ENCODE data around the gene OR4F6. TPM values are rescaled to one million over a fixed set of nuclear protein-coding genes. Genes with fewer than 3 reads are reported as not detected.

The OR4F6 gene, protein sequence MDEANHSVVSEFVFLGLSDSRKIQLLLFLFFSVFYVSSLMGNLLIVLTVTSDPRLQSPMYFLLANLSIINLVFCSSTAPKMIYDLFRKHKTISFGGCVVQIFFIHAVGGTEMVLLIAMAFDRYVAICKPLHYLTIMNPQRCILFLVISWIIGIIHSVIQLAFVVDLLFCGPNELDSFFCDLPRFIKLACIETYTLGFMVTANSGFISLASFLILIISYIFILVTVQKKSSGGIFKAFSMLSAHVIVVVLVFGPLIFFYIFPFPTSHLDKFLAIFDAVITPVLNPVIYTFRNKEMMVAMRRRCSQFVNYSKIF
- total RNA-seq (2011; cell fraction: chromatin; rRNA removed; ENCODE audit: low replicate concordance): not detected in 2 replicates
- not detected in 2 replicates for total RNA-seq (2011; cell fraction: nucleolus; rRNA removed)
- total RNA-seq (2011; cell fraction: nucleoplasm; rRNA removed): not detected in 2 replicates
- not detected in 2 replicates for total RNA-seq (2014; rRNA removed)
- total RNA-seq (2014; rRNA removed; fragmentation: Illumina TruSeq; extraction: Trizol): not detected in 2 replicates
- total RNA-seq (2015; rRNA removed; fragmentation: Illumina TruSeq; extraction: Trizol): not detected in 2 replicates
- not detected in 2 replicates for total RNA-seq (2021)
- not detected in 2 replicates for polyA plus RNA-seq (2011; rRNA removed)
- not detected in 2 replicates for polyA plus RNA-seq (2011; cell fraction: cytosol; rRNA removed)
- polyA plus RNA-seq (2011; cell fraction: nucleus; rRNA removed): not detected in 2 replicates
- polyA plus RNA-seq (2012): not detected in 2 replicates
- not detected in 2 replicates for polyA plus RNA-seq (2014; fragmentation: Illumina TruSeq; extraction: Trizol)
- polyA plus RNA-seq (2014; fragmentation: Nextera tagmentation; extraction: Ambion mirVana): not detected
- polyA plus RNA-seq (2014; rRNA removed): not detected in 2 replicates
- polyA minus RNA-seq (2011; rRNA and poly(A)+ RNA removed): not detected in 2 replicates
- polyA minus RNA-seq (2011; cell fraction: cytosol; rRNA and poly(A)+ RNA removed): not detected in 2 replicates
- polyA minus RNA-seq (2011; cell fraction: nucleus; rRNA and poly(A)+ RNA removed): not detected in 2 replicates
- Bru-seq, nascent RNA: not detected
- BruChase-seq, experiment 1, labeled RNA remaining after a 2-hour chase: not detected
- not detected for BruChase-seq, experiment 2, labeled RNA remaining after a 6-hour chase
- long read RNA-seq, experiment 1: 0 reads
- long read RNA-seq, experiment 2: 0 reads
- long read RNA-seq, experiment 3: 0 reads

DNA sequence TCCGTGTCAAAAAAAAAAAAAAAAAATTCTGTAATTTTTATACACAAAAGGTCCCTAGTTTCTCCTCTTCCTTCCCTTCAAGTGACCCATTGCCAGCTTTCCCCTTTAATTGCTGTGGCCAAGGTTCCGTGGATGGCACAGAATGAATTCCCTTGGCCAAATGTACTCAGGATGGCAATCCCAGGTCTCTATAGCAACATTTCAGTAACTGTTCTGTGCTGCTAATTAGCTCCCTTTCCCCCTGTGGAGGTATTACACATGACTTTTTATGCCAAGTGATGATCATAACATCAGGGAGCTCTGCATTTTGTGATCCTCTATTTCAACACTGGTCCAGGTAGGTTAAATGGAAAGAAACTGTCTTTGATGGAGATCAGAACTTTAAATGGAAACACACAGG is at the start of gene OR4F6:
Gene OR4F6 (plus strand): TSS at position 301 of the 400 bp plus-strand sequence. CDS start 2,211 bp downstream, outside the sequence.
- in situ Hi-C loops (cut with MboI): no loop called here
- TF ChIP-seq, protein P1, sequence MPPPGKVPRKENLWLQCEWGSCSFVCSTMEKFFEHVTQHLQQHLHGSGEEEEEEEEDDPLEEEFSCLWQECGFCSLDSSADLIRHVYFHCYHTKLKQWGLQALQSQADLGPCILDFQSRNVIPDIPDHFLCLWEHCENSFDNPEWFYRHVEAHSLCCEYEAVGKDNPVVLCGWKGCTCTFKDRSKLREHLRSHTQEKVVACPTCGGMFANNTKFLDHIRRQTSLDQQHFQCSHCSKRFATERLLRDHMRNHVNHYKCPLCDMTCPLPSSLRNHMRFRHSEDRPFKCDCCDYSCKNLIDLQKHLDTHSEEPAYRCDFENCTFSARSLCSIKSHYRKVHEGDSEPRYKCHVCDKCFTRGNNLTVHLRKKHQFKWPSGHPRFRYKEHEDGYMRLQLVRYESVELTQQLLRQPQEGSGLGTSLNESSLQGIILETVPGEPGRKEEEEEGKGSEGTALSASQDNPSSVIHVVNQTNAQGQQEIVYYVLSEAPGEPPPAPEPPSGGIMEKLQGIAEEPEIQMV (tag; conservative IDR thresholded peaks at IDR 0.05; ENCODE audit: low read depth): no peak
- no peak for TF ChIP-seq TBP (optimal IDR thresholded peaks at IDR 0.05; ENCODE audit: low read depth, low read length)
- TF ChIP-seq, protein P2, sequence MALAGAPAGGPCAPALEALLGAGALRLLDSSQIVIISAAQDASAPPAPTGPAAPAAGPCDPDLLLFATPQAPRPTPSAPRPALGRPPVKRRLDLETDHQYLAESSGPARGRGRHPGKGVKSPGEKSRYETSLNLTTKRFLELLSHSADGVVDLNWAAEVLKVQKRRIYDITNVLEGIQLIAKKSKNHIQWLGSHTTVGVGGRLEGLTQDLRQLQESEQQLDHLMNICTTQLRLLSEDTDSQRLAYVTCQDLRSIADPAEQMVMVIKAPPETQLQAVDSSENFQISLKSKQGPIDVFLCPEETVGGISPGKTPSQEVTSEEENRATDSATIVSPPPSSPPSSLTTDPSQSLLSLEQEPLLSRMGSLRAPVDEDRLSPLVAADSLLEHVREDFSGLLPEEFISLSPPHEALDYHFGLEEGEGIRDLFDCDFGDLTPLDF (CRISPR knock-in tag; IDR thresholded peaks at IDR 0.05): no peak
- no peak for TF ChIP-seq DIDO1 (tag; IDR thresholded peaks at IDR 0.05; ENCODE audit: low read depth)
- no peak for TF ChIP-seq TCF7L2 (IDR thresholded peaks at IDR 0.05; ENCODE audit: low read depth, low read length)
- no peak for TF ChIP-seq TCFL5 (CRISPR knock-in tag; conservative IDR thresholded peaks at IDR 0.05)
- TF ChIP-seq CEBPB (tag; IDR thresholded peaks at IDR 0.05): no peak
- TF ChIP-seq MEF2A (IDR thresholded peaks at IDR 0.05; ENCODE audit: control insufficient read depth, low read depth, low read length): no peak
- no peak for TF ChIP-seq NELFE (IDR thresholded peaks at IDR 0.05; ENCODE audit: insufficient read depth, insufficient read length)
- TF ChIP-seq ZNF586 (CRISPR knock-in tag; conservative IDR thresholded peaks at IDR 0.05): no peak
- no peak for TF ChIP-seq SMC3 (conservative IDR thresholded peaks at IDR 0.05; ENCODE audit: insufficient read depth, low read depth, low read length)
- TF ChIP-seq CHD4 (IDR thresholded peaks at IDR 0.05; ENCODE audit: insufficient read depth, insufficient replicate concordance, low read depth, low read length, poor library complexity, severe bottlenecking): no peak
- CTCF ChIA-PET (ENCODE audit: low intra/inter-chr PET ratio): no interaction called here

More for the DNA sequence above, at the start of gene OR4F6:
- Histone ChIP-seq H3K4me1 (replicated peaks in 1 of 2; ENCODE audit: control insufficient read depth in 2 of 2, insufficient read depth in 2 of 2, low read length in 2 of 2) (no peaks in the 10 kb centered on the region), H3K9ac (ENCODE audit: insufficient read depth in 1 of 2, low read depth in 2 of 2, low read length in 2 of 2) (no peak within 1 kb of the TSS), H3K36me3 (ENCODE audit: control insufficient read depth, insufficient read depth, low read length) (no peaks in the 10 kb centered on the region), H3K4me3 (no peak within 1 kb of the TSS), H3K27me3 (ENCODE audit: control insufficient read depth in 2 of 2, insufficient read depth in 2 of 2, low read length in 2 of 2) (peaks cover 3 to 4% of the 10 kb centered on the region in 2 experiments; a peak in 1 of 5 replicates), H3K27ac (ENCODE audit: extremely low read depth, low read depth, low read length) (no peak within 1 kb of the TSS), H3K9me1 (ENCODE audit: control insufficient read depth, insufficient read depth, low read length) (no peaks in the 10 kb centered on the region), H4K20me1 (replicated peaks; ENCODE audit: control insufficient read depth, insufficient read depth, low read length) (no peaks in the 10 kb centered on the region), H3K9me3 (replicated peaks; ENCODE audit: control insufficient read depth, insufficient read depth, low read depth, low read length) (no peaks in the 10 kb centered on the region), H3K4me2 (ENCODE audit: insufficient read depth, low read length) (no peak within 1 kb of the TSS), H2AFZ (ENCODE audit: low read depth, low read length) (no peak within 1 kb of the TSS), H3K79me2 (ENCODE audit: control insufficient read depth, insufficient read depth, low read length) (no peaks in the 10 kb centered on the region)
- intact Hi-C loops (cut with micrococcal nuclease): no loop called here
- no TSS peak for BruUV-seq (replicated peaks)
- no peak for DNase-seq (ENCODE audit: extremely low read depth in 1 of 4, low spot score in 3 of 4)
- ATAC-seq: no peak
- POLR2A ChIA-PET: interaction anchor here (1.5 kb wide), 1 partner anchor 9 kb away, joined by 3 read pairs; no protein-coding TSS in a partner anchor
- FAIRE-seq: no peak
- 13% methylated on average over 2 of the region's 2 CpGs for WGBS (ENCODE audit: insufficient coverage, low coverage, missing lambda C conversion rate)
